ENCODE results near the gene C1QA. TPM values are rescaled to one million over a fixed set of nuclear protein-coding genes. Genes with fewer than 3 reads are reported as not detected.

The C1QA gene
- 10 to 100 TPM; 48.2 to 66.2 TPM for total RNA-seq
- 10 to 100 TPM; 23.3 to 24.8 TPM for polyA plus RNA-seq (ENCODE audit: insufficient read length in 2 of 2)
- long read RNA-seq, donor 1, transcript C1QA-201 (3 exons, 1,143 nt), result major isoform, 16 of 17 reads
- long read RNA-seq, donor 1, partial matches to known transcripts, result 0 of 17 reads
- long read RNA-seq, donor 1, other reads (novel, unspliced or antisense), result 0 of 17 reads
- long read RNA-seq, donor 2, transcript C1QA-201 (3 exons, 1,143 nt), result major isoform, 9 of 10 reads
- long read RNA-seq, donor 2, partial matches to known transcripts, result 0 of 10 reads
- long read RNA-seq, donor 2, other reads (novel, unspliced or antisense), result 0 of 10 reads
- long read RNA-seq, donor 3, transcript C1QA-201 (3 exons, 1,143 nt), result major isoform, 5 of 6 reads
- long read RNA-seq, donor 3, partial matches to known transcripts, result 0 of 6 reads
- long read RNA-seq, donor 3, other reads (novel, unspliced or antisense), result 0 of 6 reads
- long read RNA-seq, donor 4, transcript C1QA-201 (3 exons, 1,143 nt), result major isoform, 37 of 83 reads
- long read RNA-seq, donor 4, transcript C1QA-202 (2 exons, 976 nt), result minor isoform, 8 of 83 reads
- long read RNA-seq, donor 4, partial matches to known transcripts, result 38 of 83 reads
- long read RNA-seq, donor 4, other reads (novel, unspliced or antisense), result 0 of 83 reads

GRCh38 chr1:22636353-22636752 is at the start of gene C1QA:
Gene C1QA, plus strand, starts transcription at chr1:22636628. Its CDS starts 989 bp downstream, at chr1:22637617.
- peak within 1 kb of the TSS; percentile 5 for H3K4me3 ChIP-seq (ENCODE audit: low read depth, low read length)
- DNase-seq (ENCODE audit: low read depth in 4 of 6, low spot score in 6 of 6), result peak in 1 of 6 donors; percentile 24

GRCh38 chr1:22587247-22587646 is 49.2 kb upstream of the C1QA start:
- H3K27me3 ChIP-seq (ENCODE audit: control insufficient read depth, insufficient read depth, low read length), result peaks cover 2% of the 10 kb centered on the region
- no peaks in the 10 kb centered on the region for H3K9me3 ChIP-seq (ENCODE audit: control insufficient read depth, insufficient read depth, low read length)
- H3K36me3 ChIP-seq (ENCODE audit: control insufficient read depth, insufficient read depth, low read length), result peaks cover 25% of the 10 kb centered on the region
- no peak for DNase-seq (ENCODE audit: low read depth in 4 of 6, low spot score in 6 of 6)
- no peak overlapping the region for H3K4me3 ChIP-seq (ENCODE audit: low read depth, low read length)
- H3K4me1 ChIP-seq (ENCODE audit: control insufficient read depth, insufficient read depth, low read length), result peaks cover 9% of the 10 kb centered on the region
- WGBS (ENCODE audit: insufficient coverage), result 86% methylated on average over 7 of the region's 7 CpGs
- no peak overlapping the region for H3K27ac ChIP-seq (ENCODE audit: low read depth, low read length)

More at GRCh38 chr1:22636353-22636752, at the start of gene C1QA:
- peaks cover 9% of the 10 kb centered on the region for H3K4me1 ChIP-seq (ENCODE audit: control insufficient read depth, insufficient read depth, low read length)
- no peaks in the 10 kb centered on the region for H3K36me3 ChIP-seq (ENCODE audit: control insufficient read depth, insufficient read depth, low read length)
- WGBS (ENCODE audit: insufficient coverage), result 71% methylated on average over 3 of the region's 5 CpGs
- no peaks in the 10 kb centered on the region for H3K27me3 ChIP-seq (ENCODE audit: control insufficient read depth, insufficient read depth, low read length)
- H3K27ac ChIP-seq (ENCODE audit: low read depth, low read length), result no peak within 1 kb of the TSS
- H3K9me3 ChIP-seq (ENCODE audit: control insufficient read depth, insufficient read depth, low read length), result no peaks in the 10 kb centered on the region

- DNase-seq (ENCODE audit: low read depth in 4 of 6, low spot score in 6 of 6), result no peak
- H3K36me3 ChIP-seq (ENCODE audit: control insufficient read depth, insufficient read depth, low read length), result peaks cover 30% of the 10 kb centered on the region
- no peak overlapping the region for H3K27ac ChIP-seq (ENCODE audit: low read depth, low read length)
- no peaks in the 10 kb centered on the region for H3K9me3 ChIP-seq (ENCODE audit: control insufficient read depth, insufficient read depth, low read length)
- WGBS (ENCODE audit: insufficient coverage), result 84% methylated on average over 24 of the region's 24 CpGs
- H3K4me1 ChIP-seq (ENCODE audit: control insufficient read depth, insufficient read depth, low read length), result no peaks in the 10 kb centered on the region
- no peak overlapping the region for H3K4me3 ChIP-seq (ENCODE audit: low read depth, low read length)
- peaks cover 6% of the 10 kb centered on the region for H3K27me3 ChIP-seq (ENCODE audit: control insufficient read depth, insufficient read depth, low read length)
Observed at GRCh38 chr1:22588899-22589422, 47.5 kb upstream of the C1QA start.

- no peaks in the 10 kb centered on the region for H3K4me1 ChIP-seq (ENCODE audit: control insufficient read depth, insufficient read depth, low read length)
- peaks cover 6% of the 10 kb centered on the region for H3K27me3 ChIP-seq (ENCODE audit: control insufficient read depth, insufficient read depth, low read length)
- DNase-seq (ENCODE audit: low read depth in 4 of 6, low spot score in 6 of 6), result no peak
- H3K27ac ChIP-seq (ENCODE audit: low read depth, low read length), result no peak overlapping the region
- peaks cover 40% of the 10 kb centered on the region for H3K36me3 ChIP-seq (ENCODE audit: control insufficient read depth, insufficient read depth, low read length)
- WGBS (ENCODE audit: insufficient coverage), result 81% methylated on average over 8 of the region's 8 CpGs
- no peak overlapping the region for H3K4me3 ChIP-seq (ENCODE audit: low read depth, low read length)
- H3K9me3 ChIP-seq (ENCODE audit: control insufficient read depth, insufficient read depth, low read length), result no peaks in the 10 kb centered on the region
Observed at GRCh38 chr1:22591576-22591975, 44.9 kb upstream of the C1QA start.

GRCh38 chr1:22592051-22592450 is 44.4 kb upstream of the C1QA start:
- Histone ChIP-seq H3K36me3 (ENCODE audit: control insufficient read depth, insufficient read depth, low read length) (peaks cover 41% of the 10 kb centered on the region), H3K9me3 (ENCODE audit: control insufficient read depth, insufficient read depth, low read length) (no peaks in the 10 kb centered on the region), H3K4me1 (ENCODE audit: control insufficient read depth, insufficient read depth, low read length) (no peaks in the 10 kb centered on the region), H3K27me3 (ENCODE audit: control insufficient read depth, insufficient read depth, low read length) (peaks cover 6% of the 10 kb centered on the region), H3K27ac (ENCODE audit: low read depth, low read length) (no peak overlapping the region), H3K4me3 (ENCODE audit: low read depth, low read length) (no peak overlapping the region)
- no peak for DNase-seq (ENCODE audit: low read depth in 4 of 6, low spot score in 6 of 6)
- WGBS (ENCODE audit: insufficient coverage), result 78% methylated on average over 9 of the region's 9 CpGs

GRCh38 chr1:22592919-22593790 is 43.3 kb upstream of the C1QA start:
- Histone ChIP-seq H3K9me3 (ENCODE audit: control insufficient read depth, insufficient read depth, low read length) (no peaks in the 10 kb centered on the region), H3K4me1 (ENCODE audit: control insufficient read depth, insufficient read depth, low read length) (no peaks in the 10 kb centered on the region), H3K4me3 (ENCODE audit: low read depth, low read length) (no peak overlapping the region), H3K36me3 (ENCODE audit: control insufficient read depth, insufficient read depth, low read length) (peaks cover 52% of the 10 kb centered on the region), H3K27me3 (ENCODE audit: control insufficient read depth, insufficient read depth, low read length) (peaks cover 6% of the 10 kb centered on the region), H3K27ac (ENCODE audit: low read depth, low read length) (no peak overlapping the region)
- WGBS (ENCODE audit: insufficient coverage), result 53% methylated on average over 35 of the region's 38 CpGs
- DNase-seq (ENCODE audit: low read depth in 4 of 6, low spot score in 6 of 6), result no peak

- no peak for DNase-seq (ENCODE audit: low read depth in 4 of 6, low spot score in 6 of 6)
- Histone ChIP-seq H3K9me3 (ENCODE audit: control insufficient read depth, insufficient read depth, low read length) (no peaks in the 10 kb centered on the region), H3K27me3 (ENCODE audit: control insufficient read depth, insufficient read depth, low read length) (peaks cover 6% of the 10 kb centered on the region), H3K36me3 (ENCODE audit: control insufficient read depth, insufficient read depth, low read length) (peaks cover 56% of the 10 kb centered on the region), H3K4me3 (ENCODE audit: low read depth, low read length) (no peak overlapping the region), H3K27ac (ENCODE audit: low read depth, low read length) (no peak overlapping the region), H3K4me1 (ENCODE audit: control insufficient read depth, insufficient read depth, low read length) (no peaks in the 10 kb centered on the region)
- 81% methylated on average over 9 of the region's 10 CpGs for WGBS (ENCODE audit: insufficient coverage)
Observed at GRCh38 chr1:22594396-22594795, 42.0 kb upstream of the C1QA start.

- 59% methylated on average over 3 of the region's 7 CpGs for WGBS (ENCODE audit: insufficient coverage)
- Histone ChIP-seq H3K27me3 (ENCODE audit: control insufficient read depth, insufficient read depth, low read length) (peaks cover 6% of the 10 kb centered on the region), H3K9me3 (ENCODE audit: control insufficient read depth, insufficient read depth, low read length) (no peaks in the 10 kb centered on the region), H3K4me1 (ENCODE audit: control insufficient read depth, insufficient read depth, low read length) (no peaks in the 10 kb centered on the region), H3K27ac (ENCODE audit: low read depth, low read length) (no peak overlapping the region), H3K36me3 (ENCODE audit: control insufficient read depth, insufficient read depth, low read length) (peaks cover 49% of the 10 kb centered on the region), H3K4me3 (ENCODE audit: low read depth, low read length) (no peak overlapping the region)
- DNase-seq (ENCODE audit: low read depth in 4 of 6, low spot score in 6 of 6), result no peak
Observed at GRCh38 chr1:22595108-22595507, 41.3 kb upstream of the C1QA start.

GRCh38 chr1:22597301-22597965 is 39.0 kb upstream of the C1QA start:
- H3K4me1 ChIP-seq (ENCODE audit: control insufficient read depth, insufficient read depth, low read length), result no peaks in the 10 kb centered on the region
- H3K9me3 ChIP-seq (ENCODE audit: control insufficient read depth, insufficient read depth, low read length), result no peaks in the 10 kb centered on the region
- H3K36me3 ChIP-seq (ENCODE audit: control insufficient read depth, insufficient read depth, low read length), result peaks cover 61% of the 10 kb centered on the region
- no peak overlapping the region for H3K27ac ChIP-seq (ENCODE audit: low read depth, low read length)
- no peak for DNase-seq (ENCODE audit: low read depth in 4 of 6, low spot score in 6 of 6)
- 75% methylated on average over 26 of the region's 30 CpGs for WGBS (ENCODE audit: insufficient coverage)
- no peak overlapping the region for H3K4me3 ChIP-seq (ENCODE audit: low read depth, low read length)
- H3K27me3 ChIP-seq (ENCODE audit: control insufficient read depth, insufficient read depth, low read length), result peaks cover 4% of the 10 kb centered on the region

Data from spinal cord (tissue), 10 donors.